SK-N-MC (cell line): ENCODE results near the gene ATP13A3.

ENCODE experiments used
- EZH2 ChIP-seq: fragments of 200-600 bp; sonication (generic); IDR thresholded peaks from one replicate; pipeline ENCODE4 v1.6.1; 2017; ENCODE audit warnings: antibody characterized with exemption
- FOXP2 ChIP-seq: optimal IDR thresholded peaks from 2 replicates; pipeline ENCODE3; 2011; ENCODE audit warnings: mild to moderate bottlenecking, moderate library complexity; ENCODE audit not compliant: insufficient read depth; ENCODE audit errors: extremely low read length, control extremely low read depth
- POLR2AphosphoS5 ChIP-seq: IDR thresholded peaks from 2 replicates; pipeline ENCODE4 v1.6.1; 2012; ENCODE audit warnings: mild to moderate bottlenecking, low read depth, low read length, borderline replicate concordance

DNA sequence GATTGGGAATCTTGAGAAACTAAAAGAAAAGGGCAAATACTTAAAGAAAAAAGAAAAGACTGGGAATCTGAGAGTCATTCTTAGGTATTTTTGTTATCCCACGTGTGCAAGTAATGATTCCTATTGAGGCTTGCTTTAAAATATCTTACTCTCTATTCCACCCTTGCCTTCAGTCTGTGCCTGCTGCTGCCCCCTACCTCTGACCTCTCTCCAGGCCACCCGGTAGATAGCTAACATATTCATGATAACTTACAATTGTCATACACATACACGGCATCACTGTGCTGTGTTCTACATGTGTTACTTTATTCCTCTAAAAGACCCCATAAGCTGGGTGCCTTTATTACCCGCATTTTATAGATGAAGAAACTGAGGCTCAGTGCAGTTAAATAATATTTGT is 27.8 kb upstream of the ATP13A3 start:
- no peak for TF ChIP-seq POLR2AphosphoS5
- no peak for TF ChIP-seq EZH2
- TF ChIP-seq FOXP2, result no peak
